ENCODE data around the gene MMP20. TPM values are rescaled to one million over a fixed set of nuclear protein-coding genes. Genes with fewer than 3 reads are reported as not detected.

The MMP20 gene
- total RNA-seq, 1 experiment from 2014 or later, result 0.30 TPM

- RAD21 ChIA-PET (ENCODE audit: low non-redundant PET in 1 of 2, low total read pairs in 2 of 2, uncharacterized antibody in 2 of 2, unreplicated experiment in 2 of 2), result no interaction called here
- Histone ChIP-seq H3K27me3 (ENCODE audit: insufficient read depth, low read length) (no peaks in the 10 kb centered on the region), H3K4me2 (ENCODE audit: low read length) (no peak overlapping the region), H3K4me3 (replicated peaks in 1 of 2; ENCODE audit: low read depth in 1 of 2, low read length in 2 of 2) (no peak overlapping the region), H3K27ac (ENCODE audit: low read depth, low read length) (no peak overlapping the region), H2AFZ (ENCODE audit: low read depth, low read length, poor library complexity, severe bottlenecking) (no peak overlapping the region), H3K4me1 (ENCODE audit: control insufficient read depth in 1 of 2, insufficient read depth in 2 of 2, low read length in 2 of 2) (peaks cover 0 to 9% of the 10 kb centered on the region in 2 experiments; a peak in 1 of 4 replicates), H3K9ac (ENCODE audit: low read length) (no peak overlapping the region), H3K79me2 (ENCODE audit: insufficient read depth, low read length) (no peaks in the 10 kb centered on the region), H3K9me3 (ENCODE audit: control insufficient read depth in 1 of 2, insufficient read depth in 1 of 2, low read depth in 1 of 2, low read length in 2 of 2) (peaks cover 0 to 7% of the 10 kb centered on the region in 2 experiments; a peak in 1 of 4 replicates), H3K36me3 (ENCODE audit: control insufficient read depth in 1 of 2, insufficient read depth in 2 of 2, low read length in 2 of 2) (no peaks in the 10 kb centered on the region), H4K20me1 (ENCODE audit: insufficient read depth) (no peaks in the 10 kb centered on the region), H3K9me2 (ENCODE audit: insufficient read depth) (no peaks in the 10 kb centered on the region)
- DNase-seq (ENCODE audit: low read depth, low spot score) (no peak), ATAC-seq (0 out of 2 replicates have a peak, but pooled peaks have one; percentile 11)
- intact Hi-C loops (cut with micrococcal nuclease), result no loop called here
- CTCF ChIA-PET, result no interaction called here
- TF ChIP-seq SIN3A (IDR thresholded peaks at IDR 0.05; ENCODE audit: low read depth) (no peak), JUND (IDR thresholded peaks at IDR 0.05) (peak; percentile 39; the same call in 1 of the 2 replicates), MAX (IDR thresholded peaks at IDR 0.05) (0 out of 2 replicates have a peak, but pooled peaks have one; percentile 32), FOSL1 (IDR thresholded peaks at IDR 0.05; ENCODE audit: low read depth) (peak; percentile 54; the same call in 1 of the 2 replicates)
- no TSS peak for BruUV-seq (replicated peaks)
- POLR2A ChIA-PET, result no interaction called here
Measured at GRCh38 chr11:102653744-102654291, 28.7 kb upstream of the MMP20 start.

GRCh38 chr11:102647430-102647829 is 22.3 kb upstream of the MMP20 start:
- POLR2A ChIA-PET, result no interaction called here
- H3K4me2 ChIP-seq (ENCODE audit: low read length), result no peak overlapping the region
- no TSS peak for BruUV-seq (replicated peaks)
- no peaks in the 10 kb centered on the region for H3K79me2 ChIP-seq (ENCODE audit: insufficient read depth, low read length)
- no peaks in the 10 kb centered on the region for H3K27me3 ChIP-seq (ENCODE audit: insufficient read depth, low read length)
- ATAC-seq (no peak), DNase-seq (ENCODE audit: low read depth, low spot score) (no peak)
- H3K9me2 ChIP-seq (ENCODE audit: insufficient read depth), result no peaks in the 10 kb centered on the region
- H3K4me3 ChIP-seq (replicated peaks in 1 of 2; ENCODE audit: low read depth in 1 of 2, low read length in 2 of 2), result no peak overlapping the region
- no peaks in the 10 kb centered on the region for H3K9me3 ChIP-seq (ENCODE audit: control insufficient read depth in 1 of 2, insufficient read depth in 1 of 2, low read depth in 1 of 2, low read length in 2 of 2)
- H3K9ac ChIP-seq (ENCODE audit: low read length), result no peak overlapping the region
- peak overlapping the region; percentile 69 for H2AFZ ChIP-seq (ENCODE audit: low read depth, low read length, poor library complexity, severe bottlenecking)
- no peaks in the 10 kb centered on the region for H4K20me1 ChIP-seq (ENCODE audit: insufficient read depth)
- H3K27ac ChIP-seq (ENCODE audit: low read depth, low read length), result no peak overlapping the region
- H3K36me3 ChIP-seq (ENCODE audit: control insufficient read depth in 1 of 2, insufficient read depth in 2 of 2, low read length in 2 of 2), result no peaks in the 10 kb centered on the region
- peaks cover 0 to 19% of the 10 kb centered on the region in 2 experiments; a peak in 2 of 4 replicates for H3K4me1 ChIP-seq (ENCODE audit: control insufficient read depth in 1 of 2, insufficient read depth in 2 of 2, low read length in 2 of 2)
- CTCF ChIA-PET, result no interaction called here
- RAD21 ChIA-PET (ENCODE audit: low non-redundant PET in 1 of 2, low total read pairs in 2 of 2, uncharacterized antibody in 2 of 2, unreplicated experiment in 2 of 2), result no interaction called here
- TF ChIP-seq MAX (IDR thresholded peaks at IDR 0.05), result no peak
- no peak for TF ChIP-seq TCF7L2 (IDR thresholded peaks at IDR 0.05; ENCODE audit: borderline replicate concordance, extremely low read depth, insufficient read depth, insufficient read length)
- TF ChIP-seq FOSL1 (IDR thresholded peaks at IDR 0.05; ENCODE audit: low read depth), result no peak
- no peak for TF ChIP-seq EZH2 (IDR thresholded peaks at IDR 0.05)
- no peak for TF ChIP-seq REST (IDR thresholded peaks at IDR 0.05; ENCODE audit: low read depth)
- no peak for TF ChIP-seq CEBPB (IDR thresholded peaks at IDR 0.05; ENCODE audit: low read depth)
- TF ChIP-seq POLR2A (IDR thresholded peaks at IDR 0.05; ENCODE audit: borderline replicate concordance, extremely low read depth, insufficient read depth, insufficient read length), result no peak
- TF ChIP-seq ELF1 (IDR thresholded peaks at IDR 0.05; ENCODE audit: borderline replicate concordance, low read depth), result no peak
- TF ChIP-seq ZNF274 (IDR thresholded peaks at IDR 0.05; ENCODE audit: low read depth, low read length), result no peak
- TF ChIP-seq JUND (IDR thresholded peaks at IDR 0.05), result no peak
- no peak for TF ChIP-seq ZFX (IDR thresholded peaks at IDR 0.05)
- intact Hi-C loops (cut with micrococcal nuclease), result no loop called here
